ENCODE results near the gene CACFD1.

The CACFD1 gene

DNA sequence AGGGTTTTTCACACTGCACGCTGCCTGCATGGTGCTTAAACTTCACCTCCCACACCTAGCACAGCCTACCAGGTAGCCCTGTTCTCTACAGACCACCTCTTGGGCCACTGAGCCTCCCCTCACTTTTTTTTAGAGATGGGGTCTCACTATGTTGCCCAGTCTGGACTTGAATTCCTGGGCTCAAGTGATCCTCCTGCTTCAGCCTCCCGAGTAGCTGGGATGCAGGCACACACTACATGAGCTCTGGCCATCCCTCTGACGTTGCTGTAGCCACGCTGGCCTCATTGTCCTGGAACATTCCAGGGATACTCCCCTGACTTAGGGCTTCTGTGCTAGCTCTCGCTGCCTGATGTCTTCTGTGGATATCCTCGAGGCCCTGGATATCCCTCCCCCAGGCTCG is 7.2 kb upstream of the CACFD1 start:
- H3K4me3 ChIP-seq (ENCODE audit: low read depth, low read length) = no peak overlapping the region
- no peak for DNase-seq (ENCODE audit: low read depth)
- TF ChIP-seq, protein P1, sequence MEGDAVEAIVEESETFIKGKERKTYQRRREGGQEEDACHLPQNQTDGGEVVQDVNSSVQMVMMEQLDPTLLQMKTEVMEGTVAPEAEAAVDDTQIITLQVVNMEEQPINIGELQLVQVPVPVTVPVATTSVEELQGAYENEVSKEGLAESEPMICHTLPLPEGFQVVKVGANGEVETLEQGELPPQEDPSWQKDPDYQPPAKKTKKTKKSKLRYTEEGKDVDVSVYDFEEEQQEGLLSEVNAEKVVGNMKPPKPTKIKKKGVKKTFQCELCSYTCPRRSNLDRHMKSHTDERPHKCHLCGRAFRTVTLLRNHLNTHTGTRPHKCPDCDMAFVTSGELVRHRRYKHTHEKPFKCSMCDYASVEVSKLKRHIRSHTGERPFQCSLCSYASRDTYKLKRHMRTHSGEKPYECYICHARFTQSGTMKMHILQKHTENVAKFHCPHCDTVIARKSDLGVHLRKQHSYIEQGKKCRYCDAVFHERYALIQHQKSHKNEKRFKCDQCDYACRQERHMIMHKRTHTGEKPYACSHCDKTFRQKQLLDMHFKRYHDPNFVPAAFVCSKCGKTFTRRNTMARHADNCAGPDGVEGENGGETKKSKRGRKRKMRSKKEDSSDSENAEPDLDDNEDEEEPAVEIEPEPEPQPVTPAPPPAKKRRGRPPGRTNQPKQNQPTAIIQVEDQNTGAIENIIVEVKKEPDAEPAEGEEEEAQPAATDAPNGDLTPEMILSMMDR (IDR thresholded peaks at IDR 0.05; ENCODE audit: low read depth, low read length, missing control alignments) = no peak

DNA sequence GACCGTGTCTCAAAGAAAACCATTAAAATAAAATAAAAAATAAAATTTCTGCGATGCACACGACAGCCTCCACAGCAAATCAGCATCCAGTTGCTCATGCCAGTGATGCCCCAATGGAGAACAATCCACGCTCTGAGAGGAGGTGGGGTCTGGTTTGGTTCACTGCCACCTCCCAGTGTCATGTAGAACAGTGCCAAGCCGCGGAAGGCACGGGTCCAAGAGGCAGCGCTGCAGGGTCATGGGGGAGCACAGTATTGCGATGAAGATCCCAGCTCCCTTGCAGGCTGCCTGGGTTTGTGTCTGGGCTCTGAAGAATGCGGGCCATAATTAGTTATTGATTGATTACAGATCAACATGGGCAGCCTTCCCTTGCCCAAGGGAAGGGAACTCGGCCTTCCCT is 6.1 kb upstream of the CACFD1 start:
- H3K4me3 ChIP-seq (ENCODE audit: low read depth, low read length) = no peak overlapping the region
- DNase-seq (ENCODE audit: low read depth) = no peak
- TF ChIP-seq, protein P1 (IDR thresholded peaks at IDR 0.05; ENCODE audit: low read depth, low read length, missing control alignments) = no peak

DNA sequence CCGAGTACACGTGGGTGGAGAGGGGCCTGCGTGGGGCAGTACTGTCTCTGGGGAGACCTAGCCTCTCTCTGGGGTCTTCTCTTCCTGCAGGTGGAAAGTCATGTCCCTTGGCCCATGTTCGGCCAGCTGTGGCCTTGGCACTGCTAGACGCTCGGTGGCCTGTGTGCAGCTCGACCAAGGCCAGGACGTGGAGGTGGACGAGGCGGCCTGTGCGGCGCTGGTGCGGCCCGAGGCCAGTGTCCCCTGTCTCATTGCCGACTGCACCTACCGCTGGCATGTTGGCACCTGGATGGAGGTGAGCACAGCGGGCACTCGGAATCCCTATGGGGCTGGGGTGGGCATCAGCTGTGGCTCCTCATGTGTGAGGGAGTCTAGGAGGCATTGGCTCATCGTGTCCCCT is 5.5 kb upstream of the CACFD1 start:
- no peak overlapping the region for H3K4me3 ChIP-seq (ENCODE audit: low read depth, low read length)
- DNase-seq (ENCODE audit: low read depth) = no peak
- TF ChIP-seq, protein P1 (IDR thresholded peaks at IDR 0.05; ENCODE audit: low read depth, low read length, missing control alignments) = no peak

DNA sequence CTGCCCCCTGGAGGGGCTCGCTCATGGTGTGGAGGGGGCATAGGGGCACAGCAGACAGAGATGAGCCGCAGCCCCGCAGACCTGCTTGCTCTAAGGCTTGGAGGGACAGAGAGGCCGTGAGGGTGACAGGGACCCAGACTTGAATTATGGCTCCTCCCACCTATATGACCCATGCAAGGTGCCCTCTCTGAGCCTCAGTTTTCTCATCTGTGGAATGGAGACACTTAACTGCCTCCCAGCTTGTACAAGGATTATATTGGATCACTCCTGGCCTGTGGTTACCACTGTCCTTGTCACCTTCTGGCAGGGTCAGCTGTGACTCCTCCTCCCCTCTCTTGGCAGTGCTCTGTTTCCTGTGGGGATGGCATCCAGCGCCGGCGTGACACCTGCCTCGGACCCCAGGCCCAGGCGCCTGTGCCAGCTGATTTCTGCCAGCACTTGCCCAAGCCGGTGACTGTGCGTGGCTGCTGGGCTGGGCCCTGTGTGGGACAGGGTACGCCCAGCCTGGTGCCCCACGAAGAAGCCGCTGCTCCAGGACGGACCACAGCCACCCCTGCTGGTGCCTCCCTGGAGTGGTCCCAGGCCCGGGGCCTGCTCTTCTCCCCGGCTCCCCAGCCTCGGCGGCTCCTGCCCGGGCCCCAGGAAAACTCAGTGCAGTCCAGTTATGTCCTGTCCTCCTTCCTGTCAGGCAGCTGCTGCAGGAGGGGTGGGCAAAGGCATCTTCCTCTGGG is 4.7 kb upstream of the CACFD1 start:
- DNase-seq (ENCODE audit: low read depth) = no peak
- TF ChIP-seq, protein P1 (IDR thresholded peaks at IDR 0.05; ENCODE audit: low read depth, low read length, missing control alignments) = no peak
- no peak overlapping the region for H3K4me3 ChIP-seq (ENCODE audit: low read depth, low read length)

DNA sequence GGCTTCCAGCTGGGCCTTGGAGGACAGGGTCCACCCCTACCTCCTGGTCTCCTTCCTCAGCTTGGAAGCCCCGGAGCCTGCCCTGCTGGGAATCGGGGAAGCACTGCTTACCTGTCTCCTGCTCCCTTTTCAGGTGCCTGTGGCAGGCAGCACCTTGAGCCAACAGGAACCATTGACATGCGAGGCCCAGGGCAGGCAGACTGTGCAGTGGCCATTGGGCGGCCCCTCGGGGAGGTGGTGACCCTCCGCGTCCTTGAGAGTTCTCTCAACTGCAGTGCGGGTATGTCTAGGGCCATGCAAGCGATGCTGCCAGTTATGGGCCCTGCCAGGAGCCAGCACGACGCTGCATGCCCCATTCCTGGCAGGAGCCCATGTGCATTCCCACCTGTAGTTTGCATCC is 3.8 kb upstream of the CACFD1 start:
- no peak for DNase-seq (ENCODE audit: low read depth)
- TF ChIP-seq, protein P1 (IDR thresholded peaks at IDR 0.05; ENCODE audit: low read depth, low read length, missing control alignments) = no peak
- no peak overlapping the region for H3K4me3 ChIP-seq (ENCODE audit: low read depth, low read length)

DNA sequence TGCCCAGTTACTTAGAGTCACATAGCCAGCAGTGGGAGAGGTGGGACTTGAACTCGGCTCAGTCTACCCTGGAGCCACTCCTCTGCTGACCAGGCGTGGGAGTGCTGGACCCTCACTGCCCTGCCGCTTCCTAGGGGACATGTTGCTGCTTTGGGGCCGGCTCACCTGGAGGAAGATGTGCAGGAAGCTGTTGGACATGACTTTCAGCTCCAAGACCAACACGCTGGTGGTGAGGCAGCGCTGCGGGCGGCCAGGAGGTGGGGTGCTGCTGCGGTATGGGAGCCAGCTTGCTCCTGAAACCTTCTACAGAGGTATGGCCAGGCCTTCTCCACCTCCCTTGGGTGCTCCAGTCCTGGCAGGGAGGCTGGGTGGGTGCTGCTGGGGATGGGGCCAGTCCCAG is 3.4 kb upstream of the CACFD1 start:
- H3K4me3 ChIP-seq (ENCODE audit: low read depth, low read length) = no peak overlapping the region
- TF ChIP-seq, protein P1 (IDR thresholded peaks at IDR 0.05; ENCODE audit: low read depth, low read length, missing control alignments) = peak; percentile 36
- no peak for DNase-seq (ENCODE audit: low read depth)

DNA sequence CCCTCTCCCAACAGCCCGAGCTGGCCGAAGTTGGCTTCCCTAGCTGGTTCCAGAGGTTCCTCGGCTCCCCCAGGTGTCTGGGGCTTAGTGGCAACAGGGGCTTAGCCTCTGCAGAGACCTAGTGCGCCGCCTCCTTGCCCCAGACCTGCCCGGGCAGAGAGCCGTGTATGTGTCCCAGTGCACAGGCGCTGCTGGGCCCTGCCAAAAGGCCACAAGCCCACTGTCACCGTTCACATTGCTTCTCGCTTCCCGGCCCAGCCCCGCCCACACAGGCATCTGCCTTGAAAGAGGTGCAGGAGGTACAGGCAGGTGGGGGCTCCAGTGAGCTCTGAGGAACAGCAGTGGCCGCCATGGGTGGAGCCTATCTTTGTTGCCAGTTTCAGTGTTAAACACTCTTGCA is 2.5 kb upstream of the CACFD1 start:
- no peak for DNase-seq (ENCODE audit: low read depth)
- no peak overlapping the region for H3K4me3 ChIP-seq (ENCODE audit: low read depth, low read length)
- TF ChIP-seq, protein P1 (IDR thresholded peaks at IDR 0.05; ENCODE audit: low read depth, low read length, missing control alignments) = no peak
